SIG-M5 treated with dmso at 0.1 percent for 504 hours (cell line): ENCODE results near the gene SMIM17.

Experiments
- DNase-seq: peaks from one replicate; lab custom pipeline; 2025; ENCODE audit not compliant: unreplicated experiment; lab: John Stamatoyannopoulos, UW

Gene SMIM17

DNA sequence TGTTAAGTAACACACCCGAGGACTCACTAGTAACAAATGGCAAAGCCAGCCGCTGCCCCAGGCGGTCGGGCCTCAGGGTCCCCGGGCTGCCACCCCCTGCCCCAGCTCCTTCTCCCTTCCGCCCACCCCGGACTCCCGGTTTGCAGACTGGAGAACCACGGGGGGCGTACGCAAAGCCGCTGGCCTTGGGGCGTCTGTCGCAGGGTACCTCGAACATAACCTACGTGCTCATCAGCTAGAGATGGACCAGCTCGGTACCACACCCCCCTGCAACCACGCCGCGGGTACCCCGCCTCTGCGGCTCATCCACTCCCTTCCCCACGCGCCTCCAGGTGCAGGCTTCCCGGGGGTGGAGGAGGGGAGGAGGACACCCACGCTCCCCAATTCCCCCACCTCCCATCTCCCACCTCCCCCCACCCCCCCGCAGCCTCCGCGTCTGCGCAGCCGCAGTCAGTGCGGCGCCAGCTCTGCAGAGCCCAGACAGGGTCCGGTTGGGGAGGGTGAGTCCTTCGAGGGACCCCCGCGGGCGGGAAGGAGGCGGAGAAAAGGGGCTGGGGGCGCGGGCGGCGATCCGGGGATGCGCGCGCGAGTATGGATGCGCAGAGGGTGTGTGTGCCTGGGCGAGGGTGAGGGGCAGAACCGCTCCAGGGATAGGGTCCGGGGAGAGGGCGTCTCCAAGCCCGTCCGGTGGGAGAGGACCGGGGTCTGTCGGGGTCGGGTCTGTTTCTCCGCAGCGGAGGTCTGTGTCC is at the start of gene SMIM17:
Gene SMIM17, plus strand, starts transcription at position 449 of the 749 bp plus-strand sequence. CDS start 2,509 bp downstream, outside the sequence.
- no peak for DNase-seq

DNA sequence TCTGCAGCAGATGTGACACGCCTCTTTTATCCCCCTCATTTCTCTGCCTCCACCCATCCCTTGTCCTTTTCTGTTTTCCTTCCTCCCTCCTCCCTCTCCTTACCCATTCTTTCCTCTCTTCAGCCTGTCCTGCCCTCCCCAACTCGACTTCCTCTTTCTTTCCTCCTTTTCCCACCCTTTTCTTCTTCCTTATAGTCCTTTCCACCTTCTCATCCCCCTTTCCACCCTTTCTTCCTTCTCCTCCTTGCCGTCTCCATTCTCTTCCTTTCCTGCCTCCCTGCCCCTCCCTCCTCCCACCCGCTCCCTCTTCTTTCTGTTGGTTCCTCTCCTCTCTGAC is 48.5 kb upstream of the SMIM17 start:
- DNase-seq = no peak

DNA sequence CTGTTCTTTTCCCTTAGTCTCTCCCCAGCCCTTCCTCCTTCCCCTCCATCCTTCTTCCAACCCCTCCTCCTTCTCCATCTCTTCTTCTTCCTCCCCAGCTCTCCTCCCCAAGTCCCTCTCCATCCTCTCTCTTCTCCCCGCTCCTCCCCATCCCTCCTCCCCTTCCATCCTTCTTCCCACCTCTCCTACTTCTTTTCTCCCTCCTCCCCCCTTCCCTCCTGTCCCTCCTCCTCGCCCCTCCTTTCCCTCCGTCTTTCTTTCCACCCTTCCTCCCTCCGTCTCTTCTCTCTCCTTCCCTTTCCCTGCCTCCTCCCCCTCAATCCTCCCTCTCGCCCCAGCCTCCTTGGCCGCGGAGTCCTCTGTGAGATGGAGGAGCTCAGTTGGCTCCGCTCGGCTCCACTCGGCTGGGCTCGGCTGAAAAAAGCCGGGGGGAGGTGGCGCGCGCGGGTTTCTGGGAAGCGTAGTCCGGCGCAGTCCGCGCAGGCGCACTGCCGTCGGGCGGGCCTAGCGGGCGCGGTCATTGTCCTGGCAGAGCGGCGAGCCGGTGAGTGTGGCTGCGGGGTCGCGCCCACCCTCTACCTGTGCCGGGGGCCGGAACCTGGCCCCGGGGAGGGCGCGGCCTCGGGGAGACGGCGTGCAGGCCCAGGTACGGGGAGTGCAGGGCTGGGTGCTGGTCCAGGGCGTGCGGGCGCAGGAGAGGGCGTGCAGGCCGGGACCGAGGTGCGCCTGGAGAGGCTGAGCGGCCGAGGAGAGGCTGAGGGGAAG is 48.0 kb upstream of the SMIM17 start, which contains the start of gene ZNF71:
Gene ZNF71, plus strand, starts transcription at position 520 of the 765 bp plus-strand sequence. CDS start 6,257 bp downstream, outside the sequence.
- peak; percentile 67 for DNase-seq

DNA sequence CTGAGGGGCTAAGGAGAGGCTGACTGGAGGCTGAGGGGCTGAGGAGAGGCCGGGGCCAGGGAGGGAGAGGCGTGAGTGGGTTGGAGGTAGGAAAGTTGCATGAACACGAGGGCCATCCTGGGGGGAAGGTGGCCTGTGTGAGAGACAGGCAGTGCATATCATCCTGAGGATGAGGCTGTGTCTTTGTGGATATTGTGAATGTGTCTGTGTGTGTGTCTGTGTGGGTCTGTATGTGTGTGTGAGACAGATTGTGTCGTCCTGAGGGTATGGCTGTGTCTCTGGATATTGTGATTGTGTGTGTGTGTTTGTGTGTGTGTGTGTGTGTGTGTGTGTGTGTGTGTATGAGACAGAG is 47.4 kb upstream of the SMIM17 start:
- no peak for DNase-seq

DNA sequence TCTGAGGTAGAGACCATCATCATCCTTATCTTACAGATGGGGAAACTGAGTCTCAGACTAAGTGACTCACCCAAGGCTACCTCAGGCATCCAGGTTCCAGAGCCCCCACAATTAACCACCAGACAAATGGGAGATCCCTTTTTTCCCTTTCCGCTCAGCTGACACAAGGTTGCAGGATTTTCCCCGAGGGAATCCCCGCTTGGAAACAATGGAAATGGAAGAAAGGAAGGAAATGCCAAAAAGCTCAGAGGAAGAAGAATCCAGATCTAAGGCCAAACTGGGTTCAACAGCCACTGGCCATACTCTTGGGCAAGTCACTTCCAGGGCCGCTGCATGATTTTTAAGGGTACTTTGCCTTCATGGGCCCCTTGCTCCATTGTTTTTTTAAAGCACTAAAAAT is 46.3 kb upstream of the SMIM17 start:
- no peak for DNase-seq

DNA sequence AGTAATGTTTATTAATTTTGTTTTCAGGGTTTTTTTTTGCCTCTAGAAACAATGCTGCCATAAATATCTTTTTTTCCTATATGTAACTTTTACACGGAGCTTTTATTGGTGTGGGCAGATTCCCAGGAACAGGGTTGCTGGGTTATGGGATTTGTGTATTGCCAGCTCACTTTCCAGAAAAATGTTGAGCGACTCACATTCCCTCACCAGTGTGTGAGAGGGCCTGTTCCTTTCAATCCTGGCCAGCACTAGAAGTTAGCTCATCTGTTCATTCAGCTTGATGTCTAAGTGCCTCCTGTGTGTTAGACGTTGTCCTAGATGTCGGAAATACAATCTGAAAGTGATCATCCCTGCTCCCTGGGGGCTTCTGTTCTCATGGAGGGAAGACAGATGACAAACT is 45.3 kb upstream of the SMIM17 start:
- DNase-seq = no peak

DNA sequence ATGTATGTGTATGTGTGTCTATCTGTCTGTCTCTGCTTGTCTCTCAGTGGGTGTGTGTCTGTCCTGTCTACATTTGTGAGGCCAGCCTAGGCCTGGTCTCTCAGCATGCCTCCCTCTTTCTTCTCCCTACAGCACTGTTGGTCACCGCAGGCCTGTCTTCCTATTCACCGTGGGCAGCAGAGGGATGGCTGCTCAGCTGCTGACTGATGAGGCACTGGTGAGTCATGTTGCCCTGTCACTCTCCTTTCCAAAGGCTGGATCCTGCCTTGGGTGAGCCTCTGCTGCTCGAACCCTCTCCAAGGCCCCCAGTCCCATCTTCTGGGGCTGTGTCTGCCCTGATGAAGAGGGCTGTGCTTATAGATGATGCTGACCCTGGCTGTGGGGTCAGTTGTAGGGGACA is 41.6 kb upstream of the SMIM17 start:
- no peak for DNase-seq

DNA sequence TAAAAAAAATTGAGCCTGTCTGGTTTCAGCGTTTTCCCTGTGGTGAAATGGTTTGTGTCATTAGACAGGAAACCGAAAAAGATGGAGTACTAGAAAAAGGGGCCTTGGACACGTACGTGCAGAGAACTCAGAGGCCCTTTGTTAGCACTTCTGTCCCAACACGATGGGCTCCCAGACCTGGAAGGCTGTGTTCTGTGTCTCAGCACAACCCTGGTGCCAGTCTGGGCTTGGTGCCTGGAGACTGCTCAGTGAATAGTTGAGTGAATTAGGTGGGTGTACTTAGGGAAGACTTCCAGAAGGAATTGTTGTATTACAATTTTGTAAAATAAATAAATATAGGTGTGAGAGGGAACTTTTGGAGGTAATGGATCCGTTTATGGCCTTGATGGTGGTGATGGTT is 39.1 kb upstream of the SMIM17 start:
- DNase-seq = no peak

DNA sequence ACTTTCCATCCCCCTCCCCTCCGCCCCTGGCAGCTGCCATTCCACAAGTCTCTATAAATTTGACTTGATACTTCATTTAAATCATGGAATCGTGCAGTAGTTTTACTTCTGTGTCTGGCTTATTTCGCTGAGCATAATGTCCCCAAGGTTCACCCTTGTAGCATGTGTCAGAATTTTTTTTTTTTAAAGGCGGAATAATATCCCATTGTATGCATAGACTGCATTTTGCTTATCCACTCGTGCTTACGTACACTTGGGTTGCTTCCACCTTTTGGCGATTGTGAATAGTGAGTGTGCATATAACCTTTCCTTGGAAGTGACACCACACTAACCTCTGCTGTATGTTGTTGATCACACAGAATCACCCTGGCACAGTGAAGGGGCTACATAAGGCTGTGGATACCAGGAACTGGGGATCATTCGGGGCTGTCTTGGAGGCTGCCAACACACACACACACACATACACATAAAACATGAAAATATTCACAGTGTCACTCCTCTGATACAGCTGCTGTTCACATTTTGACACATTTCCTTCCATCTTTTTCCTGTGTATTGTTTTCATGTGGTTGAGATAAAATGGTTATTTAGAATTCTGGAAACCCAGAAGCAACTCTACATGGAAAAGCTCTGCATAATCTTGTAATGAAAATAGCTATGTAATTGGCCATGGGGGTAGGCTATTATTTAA is 34.5 kb upstream of the SMIM17 start:
- no peak for DNase-seq

DNA sequence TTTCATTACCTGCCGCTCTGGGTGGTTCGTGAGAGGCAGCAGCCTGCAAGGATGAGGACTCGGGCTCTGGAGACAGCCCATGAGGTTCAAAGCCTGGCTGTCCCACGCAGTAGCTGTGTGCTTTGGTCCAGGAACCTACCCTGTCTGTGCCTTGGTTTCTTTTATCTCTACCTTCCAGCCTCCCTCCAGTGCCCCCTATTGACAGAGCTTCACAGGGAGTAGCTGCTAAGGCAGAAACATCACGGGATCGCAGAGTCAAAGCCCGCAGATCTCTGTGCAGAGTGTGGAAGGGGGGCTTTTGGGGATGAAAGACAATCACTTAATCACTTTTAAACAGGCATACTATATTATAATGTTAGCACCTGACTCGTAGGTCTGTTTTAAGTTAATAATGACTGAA is 31.7 kb upstream of the SMIM17 start:
- no peak for DNase-seq

DNA sequence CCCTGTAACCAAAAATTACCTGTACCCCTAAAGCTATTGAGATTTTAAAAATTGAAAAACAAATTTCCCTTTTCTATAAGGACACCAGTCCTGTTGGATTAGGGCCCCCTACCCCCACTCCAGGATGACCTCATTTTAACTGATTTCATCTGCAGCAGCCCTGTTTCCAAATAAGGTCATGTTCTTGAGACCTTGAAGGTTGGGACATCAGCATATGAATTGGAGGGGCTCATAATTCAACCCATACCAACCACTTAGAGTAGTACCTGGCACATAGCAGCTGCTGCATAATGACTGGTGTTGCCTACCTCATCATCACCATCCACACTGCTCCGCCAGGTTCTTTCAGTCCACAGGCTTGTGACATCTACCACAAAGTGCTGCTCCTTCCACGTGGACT is 30.2 kb upstream of the SMIM17 start:
- no peak for DNase-seq

DNA sequence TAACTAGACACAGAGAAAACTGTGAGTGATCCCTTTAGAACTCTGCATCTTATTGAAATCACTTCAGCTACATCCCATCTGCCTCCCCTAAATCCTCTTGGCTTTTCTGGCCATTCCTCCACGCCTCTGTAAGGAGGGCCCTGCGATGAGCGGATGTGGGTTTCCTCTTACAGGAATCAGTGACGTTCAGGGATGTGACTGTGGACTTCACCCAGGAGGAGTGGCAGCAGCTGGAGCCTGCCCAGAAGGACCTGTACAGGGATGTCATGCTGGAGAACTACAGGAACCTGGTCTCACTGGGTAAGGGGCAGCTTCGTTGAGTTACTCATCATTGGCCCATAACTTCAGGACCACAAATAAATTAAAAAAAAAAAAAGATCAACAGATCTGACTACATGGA is 29.3 kb upstream of the SMIM17 start:
- DNase-seq = no peak

DNA sequence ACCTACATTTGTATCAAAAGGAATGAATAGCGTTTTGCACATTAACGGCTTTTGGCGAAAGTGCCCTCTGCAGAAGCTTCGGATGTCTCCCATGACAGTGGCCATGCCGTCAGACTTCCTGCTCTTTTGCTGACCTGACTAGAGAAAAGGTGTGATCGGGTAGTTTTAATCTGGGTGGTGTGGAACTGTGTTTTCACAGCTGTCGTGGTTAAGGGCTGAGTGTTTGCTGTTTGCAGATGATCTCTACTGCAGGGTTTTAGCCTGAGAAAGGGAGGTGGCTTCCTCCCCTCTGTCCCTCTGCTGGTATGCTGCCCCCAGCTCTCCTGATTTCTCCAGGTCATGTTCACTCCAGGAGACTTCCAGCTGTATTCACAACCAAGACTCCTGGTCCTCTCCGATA is 25.4 kb upstream of the SMIM17 start:
- no peak for DNase-seq

DNA sequence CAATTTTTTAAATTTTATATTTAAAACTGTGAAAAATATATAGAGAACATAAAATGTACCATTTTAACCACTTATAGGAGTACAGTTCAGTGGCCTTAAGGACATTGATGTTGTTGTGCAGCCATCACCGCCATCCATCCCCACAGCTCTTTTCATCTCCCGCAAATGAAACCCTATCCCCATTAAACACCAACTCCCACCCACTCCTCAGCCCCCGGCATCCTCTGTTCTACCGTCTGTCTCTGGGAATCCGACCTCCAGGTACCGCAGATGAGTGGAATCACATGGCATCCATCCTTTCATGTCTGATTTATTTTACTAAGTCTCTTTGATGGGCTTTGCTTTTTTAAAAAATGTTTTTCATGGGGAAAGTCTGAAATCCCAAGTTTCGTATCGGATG is 23.8 kb upstream of the SMIM17 start:
- no peak for DNase-seq

DNA sequence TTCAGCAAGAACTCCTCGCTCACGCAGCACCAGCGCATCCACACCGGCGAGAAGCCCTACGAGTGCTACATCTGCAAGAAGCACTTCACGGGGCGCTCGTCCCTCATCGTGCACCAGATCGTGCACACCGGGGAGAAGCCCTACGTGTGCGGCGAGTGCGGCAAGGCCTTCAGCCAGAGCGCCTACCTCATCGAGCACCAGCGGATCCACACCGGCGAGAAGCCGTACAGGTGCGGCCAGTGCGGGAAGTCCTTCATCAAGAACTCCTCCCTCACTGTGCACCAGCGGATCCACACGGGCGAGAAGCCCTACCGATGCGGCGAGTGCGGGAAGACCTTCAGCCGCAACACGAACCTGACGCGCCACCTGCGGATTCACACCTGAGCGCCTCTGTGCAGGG is 20.6 kb upstream of the SMIM17 start:
- DNase-seq = no peak

DNA sequence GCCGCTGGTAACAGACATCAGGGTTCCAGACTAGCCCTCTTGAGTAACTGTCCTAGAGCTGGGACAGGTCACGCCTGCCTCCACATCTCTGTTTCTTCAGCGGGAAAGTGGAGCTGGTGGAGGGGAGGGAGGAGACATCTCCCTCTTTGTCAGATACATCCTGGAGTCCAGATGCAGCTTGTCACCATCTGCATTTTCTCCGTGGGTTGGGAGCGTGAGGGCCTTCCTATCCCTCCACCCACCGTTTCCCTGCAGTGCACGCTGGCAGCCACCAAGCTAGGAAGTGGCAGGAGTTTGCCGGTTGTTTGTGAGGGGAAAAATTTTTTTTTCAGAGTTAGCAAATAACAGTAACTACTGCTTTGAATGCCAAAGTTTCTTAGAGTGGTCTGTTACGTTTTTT is 20.0 kb upstream of the SMIM17 start:
- no peak for DNase-seq

DNA sequence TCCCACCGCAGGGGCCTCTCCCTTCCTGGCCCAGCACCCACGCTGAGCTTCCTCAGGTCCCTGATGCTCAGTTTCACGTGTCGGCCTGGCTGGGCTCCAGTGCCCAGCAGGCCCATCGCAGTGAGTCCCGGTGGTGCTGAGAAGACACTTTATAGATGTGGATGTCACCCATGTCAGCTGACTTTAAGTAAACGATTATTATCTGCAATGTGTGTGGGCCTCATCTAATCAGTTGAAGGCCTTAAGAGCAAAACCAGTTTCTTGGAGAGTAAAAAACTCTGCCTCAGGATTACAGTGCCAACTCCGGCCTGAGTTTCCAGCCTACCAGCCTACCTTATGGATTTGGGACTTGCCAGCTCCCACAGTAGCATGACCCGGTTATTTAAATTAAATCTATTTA is 17.3 kb upstream of the SMIM17 start:
- no peak for DNase-seq

DNA sequence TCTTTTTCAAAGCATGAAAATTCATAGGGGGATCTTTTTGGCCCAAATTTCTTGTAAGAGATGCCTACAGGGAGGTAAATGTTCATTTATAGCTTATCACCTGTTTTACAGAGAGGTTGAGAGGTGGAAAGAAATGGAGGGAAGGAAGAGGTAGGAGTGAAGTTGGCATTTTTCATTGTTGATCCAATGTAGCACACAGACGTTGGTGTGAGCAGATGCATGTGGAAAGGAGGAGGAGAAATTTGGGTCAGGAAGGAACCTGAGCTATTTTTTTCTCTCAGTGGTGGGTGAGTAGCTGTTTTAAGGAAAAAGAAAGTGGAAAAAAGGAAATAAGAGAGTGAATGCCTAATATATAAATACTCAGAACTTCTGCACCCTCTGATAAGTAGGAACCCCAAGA is 9.9 kb upstream of the SMIM17 start:
- DNase-seq = no peak

DNA sequence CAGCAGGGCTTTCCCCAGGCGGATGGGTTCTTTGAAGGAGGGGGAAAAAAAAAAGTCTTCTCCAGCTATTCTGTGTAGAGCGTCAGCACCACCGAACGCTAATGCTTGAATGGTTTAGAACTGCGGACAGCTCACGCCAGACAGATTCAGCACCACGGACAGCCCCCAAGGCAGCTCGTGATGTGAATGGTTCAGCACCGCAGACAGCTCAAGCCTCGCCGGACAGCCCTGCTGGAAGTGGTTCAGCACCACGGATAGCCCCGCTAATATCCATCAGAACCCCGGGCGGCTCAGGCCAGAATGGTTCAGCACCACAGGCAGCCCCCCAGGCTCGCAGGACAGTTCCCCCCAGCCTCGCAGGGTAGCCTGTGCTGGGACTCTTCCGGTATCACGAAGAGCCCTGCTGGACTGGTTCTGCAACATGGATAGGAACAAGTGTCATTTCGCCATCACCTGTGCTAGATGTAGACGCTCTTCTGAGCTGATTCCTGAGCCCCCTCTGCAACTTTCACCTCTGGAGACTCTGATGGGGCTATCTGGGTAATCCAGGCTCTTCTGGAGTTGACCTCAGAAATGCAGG is 4.9 kb upstream of the SMIM17 start:
- peak; percentile 33 for DNase-seq

DNA sequence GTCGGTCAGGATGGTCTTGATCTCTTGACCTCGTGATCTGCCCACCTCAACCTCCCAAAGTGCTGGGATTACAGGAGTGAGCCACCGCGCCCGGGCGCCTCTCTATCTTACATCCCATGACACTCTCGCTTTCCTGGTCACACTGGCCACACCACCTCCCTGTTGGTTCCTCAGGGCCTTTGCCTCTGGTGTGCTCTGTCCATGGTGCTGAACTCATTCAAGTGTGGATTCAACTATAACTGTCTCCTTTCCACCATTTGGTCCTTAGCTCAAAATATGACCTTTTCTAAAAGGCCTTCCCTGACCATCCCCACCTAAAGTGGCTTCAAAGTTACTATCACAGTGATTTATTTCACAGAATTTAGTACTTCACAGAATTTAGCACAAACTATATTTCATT is 3.7 kb upstream of the SMIM17 start:
- DNase-seq = no peak

DNA sequence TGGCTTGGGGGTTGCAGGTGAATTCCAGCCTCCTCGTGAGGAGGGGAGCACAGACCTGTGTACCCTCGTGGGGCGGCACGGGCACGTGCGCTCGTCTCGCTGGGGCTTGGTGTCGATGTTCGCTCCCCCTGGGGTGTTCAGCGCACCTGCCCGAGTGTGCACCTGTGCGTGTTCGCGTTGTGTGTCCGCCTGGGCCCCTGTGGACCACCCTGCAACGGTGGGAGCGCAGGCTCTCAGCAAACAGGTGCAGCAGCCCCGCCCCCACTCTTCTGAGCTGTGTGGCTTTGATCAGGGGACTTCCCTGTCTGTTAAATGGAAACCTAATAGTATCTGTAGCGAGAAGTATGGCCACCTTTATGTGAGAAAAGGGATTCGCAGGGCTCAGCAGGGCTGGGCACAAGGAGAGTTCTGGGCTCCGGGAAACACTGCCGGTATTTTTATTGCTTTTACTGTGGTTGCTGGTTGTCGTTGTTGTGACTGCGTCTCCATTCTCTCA is 549 bp downstream of the SMIM17 start:
- no peak for DNase-seq

DNA sequence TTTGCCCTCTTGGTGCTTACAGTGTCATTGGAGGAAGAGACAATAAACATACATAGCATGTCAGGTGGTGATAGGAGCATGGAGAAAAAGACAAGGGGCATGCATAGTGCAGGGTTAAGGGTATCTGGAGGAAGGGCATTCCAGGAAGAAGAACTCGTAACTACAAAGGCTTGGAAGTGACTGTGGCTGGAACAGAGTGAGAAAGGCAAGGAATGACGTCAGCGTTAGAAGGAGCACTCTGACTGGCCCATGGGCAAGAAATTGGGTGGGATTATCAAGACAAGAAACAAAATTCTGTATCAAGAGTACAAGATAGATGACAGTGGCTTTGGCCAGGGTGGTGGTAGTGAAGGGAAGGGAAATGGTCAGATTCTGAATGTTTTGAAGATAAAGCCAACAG is 11.2 kb downstream of the SMIM17 start:
- no peak for DNase-seq
